Osteoblast (primary cell): ENCODE results near the gene XK. TPM values are rescaled to one million over a fixed set of nuclear protein-coding genes. Genes with fewer than 3 reads are reported as not detected.

Source experiments
- DNase-seq: peaks from one replicate; pipeline ENCODE4 v3.0.0; 2011; ENCODE audit warnings: low spot score, mixed read lengths; ENCODE audit not compliant: insufficient read length; ENCODE audit errors: missing footprints
- H2AFZ ChIP-seq: 2 replicates; pipeline ENCODE4 v1.6.0; 2011; ENCODE audit warnings: mild to moderate bottlenecking, low read length
- H3K27ac ChIP-seq: 2 replicates; pipeline ENCODE4 v1.5.1; 2011; ENCODE audit warnings: mild to moderate bottlenecking, low read depth, low read length, moderate library complexity
- H3K27me3 ChIP-seq: 2 replicates; pipeline ENCODE4 v1.6.0; 2012; ENCODE audit warnings: mild to moderate bottlenecking, control low read depth, inconsistent platforms, low read length, moderate library complexity; ENCODE audit not compliant: insufficient read depth
- H3K36me3 ChIP-seq: 2 replicates; pipeline ENCODE4 v1.5.1; 2011; ENCODE audit warnings: mild to moderate bottlenecking, low read length, control low read depth, moderate library complexity; ENCODE audit not compliant: insufficient read depth
- H3K4me1 ChIP-seq: 2 replicates; pipeline ENCODE4 v1.5.1; 2011; ENCODE audit warnings: mild to moderate bottlenecking, low read length, control low read depth, moderate library complexity; ENCODE audit not compliant: insufficient read depth
- H3K4me2 ChIP-seq: 2 replicates; pipeline ENCODE4 v1.6.0; 2011; ENCODE audit warnings: mild to moderate bottlenecking, low read length; ENCODE audit not compliant: insufficient read depth
- H3K4me3 ChIP-seq: fragments of 200-600 bp; sonication (generic); 3 replicates; pipeline ENCODE4 v1.5.1; 2012; ENCODE audit warnings: mild to moderate bottlenecking, low read length, inconsistent platforms; ENCODE audit not compliant: insufficient read depth
- H3K79me2 ChIP-seq: 2 replicates; pipeline ENCODE4 v1.6.0; 2012; ENCODE audit warnings: mild to moderate bottlenecking, low read length, control low read depth, inconsistent platforms; ENCODE audit not compliant: insufficient read depth
- H3K9me3 ChIP-seq: 2 replicates; pipeline ENCODE4 v1.5.1; 2011; ENCODE audit warnings: low read depth, low read length, control low read depth
- H4K20me1 ChIP-seq: 2 replicates; pipeline ENCODE4 v1.6.0; 2012; ENCODE audit warnings: mild to moderate bottlenecking, low read length, control low read depth; ENCODE audit not compliant: insufficient read depth
- CTCF ChIP-seq: IDR thresholded peaks from 2 replicates; pipeline ENCODE4 v1.5.1; 2011; ENCODE audit warnings: mild to moderate bottlenecking, low read depth, low read length, moderate library complexity; ENCODE audit errors: extremely low read depth
- total RNA-seq: library from RNA; depleted of rRNA; stranded (reverse); fragments of >200 nt; gene quantifications from 2 replicates; pipeline ENCODE4 v1.2.3, GENCODE V29; 2012

Gene XK
- total RNA-seq, 1 donor: under 0.01 TPM

GRCh38 chrX:37722595-37722994 lies 37.0 kb downstream of the XK start:
- no peak overlapping the region for H3K4me2 ChIP-seq
- no peak for DNase-seq
- H2AFZ ChIP-seq: no peak overlapping the region
- H3K9me3 ChIP-seq: no peaks in the 10 kb centered on the region
- no peak overlapping the region for H3K4me3 ChIP-seq
- H3K79me2 ChIP-seq: no peaks in the 10 kb centered on the region
- no peak for TF ChIP-seq CTCF
- no peak overlapping the region for H3K27ac ChIP-seq
- no peaks in the 10 kb centered on the region for H3K36me3 ChIP-seq
- H4K20me1 ChIP-seq: no peaks in the 10 kb centered on the region
- no peaks in the 10 kb centered on the region for H3K27me3 ChIP-seq
- H3K4me1 ChIP-seq: no peaks in the 10 kb centered on the region

- Histone ChIP-seq H3K4me3 (no peak overlapping the region), H3K36me3 (no peaks in the 10 kb centered on the region), H3K27ac (no peak overlapping the region), H2AFZ (no peak overlapping the region), H4K20me1 (no peaks in the 10 kb centered on the region), H3K9me3 (no peaks in the 10 kb centered on the region), H3K4me2 (no peak overlapping the region), H3K79me2 (no peaks in the 10 kb centered on the region), H3K4me1 (no peaks in the 10 kb centered on the region), H3K27me3 (no peaks in the 10 kb centered on the region)
- DNase-seq: no peak
- no peak for TF ChIP-seq CTCF
These were observed 40.8 kb downstream of the XK start for GRCh38 chrX:37726346-37726745.

GRCh38 chrX:37745354-37745753 lies 59.8 kb downstream of the XK start:
- Histone ChIP-seq H4K20me1 (no peaks in the 10 kb centered on the region), H3K4me2 (no peak overlapping the region), H3K36me3 (no peaks in the 10 kb centered on the region), H3K4me1 (no peaks in the 10 kb centered on the region), H3K79me2 (no peaks in the 10 kb centered on the region), H3K4me3 (no peak overlapping the region), H3K27me3 (no peaks in the 10 kb centered on the region), H3K27ac (no peak overlapping the region), H2AFZ (no peak overlapping the region), H3K9me3 (no peaks in the 10 kb centered on the region)
- TF ChIP-seq CTCF: peak; percentile 88
- peak; percentile 80 for DNase-seq

GRCh38 chrX:37745835-37746217 lies 60.2 kb downstream of the XK start:
- Histone ChIP-seq H3K4me3 (no peak overlapping the region), H3K9me3 (no peaks in the 10 kb centered on the region)

More at GRCh38 chrX:37745835-37746217, 60.2 kb downstream of the XK start:
- no peak overlapping the region for H3K4me2 ChIP-seq
- H3K27ac ChIP-seq: no peak overlapping the region
- no peaks in the 10 kb centered on the region for H3K36me3 ChIP-seq
- no peaks in the 10 kb centered on the region for H4K20me1 ChIP-seq
- no peak for TF ChIP-seq CTCF
- peak; percentile 25 for DNase-seq
- no peak overlapping the region for H2AFZ ChIP-seq
- no peaks in the 10 kb centered on the region for H3K4me1 ChIP-seq
- no peaks in the 10 kb centered on the region for H3K27me3 ChIP-seq
- H3K79me2 ChIP-seq: no peaks in the 10 kb centered on the region
